Amniotic epithelial cell (primary cell): ENCODE results near the gene HEPH.
"Not testable (repeated sequence)": the region's sequence is repeated elsewhere in the genome, so short reads cannot be mapped to it uniquely, and the experiment has no call there.

Experiments
- DNase-seq: peaks from one replicate; pipeline ENCODE4 v3.0.0-alpha.2; 2010; ENCODE audit warnings: low read depth

HEPH gene

DNA sequence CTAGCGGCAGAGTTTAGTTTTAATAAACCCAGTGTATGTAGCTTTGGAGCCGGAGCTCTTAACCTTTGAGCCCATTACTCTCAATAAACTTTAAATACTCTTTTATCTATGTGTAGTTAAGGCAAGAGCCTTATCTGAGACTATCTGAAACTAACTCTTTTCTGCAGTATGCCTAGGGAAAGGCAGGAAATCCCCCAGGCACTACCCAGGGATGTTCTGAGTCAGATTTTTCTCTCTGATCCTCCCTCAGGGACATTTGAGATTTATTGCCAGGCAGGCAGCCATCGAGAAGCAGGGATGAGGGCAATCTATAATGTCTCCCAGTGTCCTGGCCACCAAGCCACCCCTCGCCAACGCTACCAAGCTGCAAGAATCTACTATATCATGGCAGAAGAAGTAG is 39.1 kb downstream of the HEPH start:
- no peak for DNase-seq

DNA sequence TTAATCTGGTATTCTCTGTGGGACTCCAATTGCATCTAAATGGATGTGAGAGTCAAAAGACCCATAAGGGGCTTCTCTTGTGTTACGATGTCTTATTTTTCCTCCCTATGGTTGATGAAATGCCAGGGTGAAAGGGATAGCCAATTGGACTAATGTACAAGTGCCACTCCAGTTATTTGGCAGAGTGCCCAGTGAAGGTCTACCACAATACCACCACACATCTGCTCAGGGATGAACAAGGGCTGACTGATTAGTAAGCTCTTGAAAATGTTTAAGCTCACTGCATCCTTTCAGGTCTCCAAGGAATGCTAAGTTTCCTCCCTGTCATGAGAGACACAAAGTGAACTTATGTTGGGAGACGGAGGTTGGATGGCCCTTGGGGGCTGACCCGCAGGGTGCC is 57.8 kb downstream of the HEPH start:
- no peak for DNase-seq

DNA sequence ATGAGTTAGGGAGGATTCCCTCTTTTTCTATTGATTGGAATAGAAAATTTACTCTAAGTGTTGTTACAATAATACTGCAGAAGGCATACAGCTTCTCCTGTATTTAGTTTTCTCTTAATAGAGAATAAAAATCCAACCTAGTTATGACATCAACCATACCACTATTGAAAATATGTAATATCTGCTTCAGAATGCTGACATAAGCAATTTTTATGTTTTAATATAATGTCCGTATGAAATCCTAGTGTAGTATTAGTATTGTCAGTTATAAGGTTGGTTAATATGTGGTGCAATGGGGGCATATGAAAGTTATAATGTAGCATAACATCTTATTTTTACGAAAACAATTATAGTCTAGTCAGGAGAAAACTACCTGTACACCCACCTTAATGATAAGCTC is 68.2 kb downstream of the HEPH start:
- no peak for DNase-seq

DNA sequence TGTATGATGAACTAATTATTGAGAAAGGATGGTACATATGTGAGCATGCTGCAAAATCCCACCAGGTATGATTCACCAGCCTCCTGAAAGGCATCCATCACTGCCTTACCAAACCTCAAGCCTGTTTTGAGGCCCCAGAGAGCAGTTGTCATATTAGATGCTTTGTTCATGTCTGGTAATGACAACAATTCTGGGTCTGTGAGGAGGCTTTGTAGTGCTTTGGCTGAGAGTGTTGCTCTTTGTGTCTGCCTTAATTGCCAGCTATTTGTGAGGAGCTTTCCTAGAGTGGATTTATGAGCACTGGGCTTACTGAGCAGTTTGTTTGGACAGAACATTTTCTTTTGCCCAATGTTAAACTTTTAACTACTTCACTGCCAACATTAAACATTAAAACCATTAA is 69.2 kb downstream of the HEPH start:
- DNase-seq, result no peak

DNA sequence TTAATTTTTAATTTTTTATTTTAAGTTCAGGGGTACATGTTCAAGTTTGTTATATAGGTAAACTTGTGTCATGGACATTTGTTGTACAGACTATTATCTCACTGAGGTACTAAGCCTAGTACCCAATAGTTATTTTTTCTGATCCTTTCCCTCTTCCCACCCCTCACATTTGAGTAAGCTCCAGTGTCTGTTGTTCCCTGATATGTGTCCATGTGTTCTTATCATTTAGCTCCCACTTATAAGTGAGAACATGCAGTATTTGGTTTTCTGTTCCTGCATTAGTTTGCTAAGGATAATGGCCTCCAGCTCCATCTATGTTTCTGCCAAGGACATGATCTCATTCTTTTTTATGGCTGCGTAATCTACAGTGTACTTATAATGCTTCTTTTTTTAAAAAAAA is 69.9 kb downstream of the HEPH start:
- not testable (repeated sequence) for DNase-seq

DNA sequence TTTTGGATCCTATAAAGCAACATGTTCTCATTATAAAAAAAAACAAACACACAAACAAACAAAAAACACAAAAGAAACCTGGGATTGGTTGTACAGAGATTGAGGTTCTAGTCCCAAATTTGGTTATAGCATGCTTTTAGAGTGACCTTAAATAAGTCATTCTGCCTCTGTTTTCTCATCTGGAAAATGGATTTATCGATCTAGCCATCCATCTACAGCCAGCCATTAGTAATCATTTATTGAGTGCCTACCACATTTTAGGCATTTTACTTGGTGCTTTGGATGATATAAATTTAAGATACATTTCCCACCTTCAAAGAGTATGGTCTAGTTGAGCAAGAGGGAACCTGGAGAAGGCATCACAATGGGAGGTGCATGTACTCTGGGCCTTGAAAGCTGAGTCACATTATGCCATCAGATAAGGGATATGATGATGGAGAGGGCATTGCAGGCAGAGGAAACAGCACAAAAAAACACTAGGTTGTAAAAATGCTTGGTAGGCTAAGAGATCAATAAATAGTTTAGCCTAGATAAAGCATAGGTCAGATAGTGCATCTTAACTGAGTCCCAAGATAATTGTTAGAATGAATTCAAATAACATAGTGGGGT is 91.4 kb downstream of the HEPH start:
- no peak for DNase-seq

DNA sequence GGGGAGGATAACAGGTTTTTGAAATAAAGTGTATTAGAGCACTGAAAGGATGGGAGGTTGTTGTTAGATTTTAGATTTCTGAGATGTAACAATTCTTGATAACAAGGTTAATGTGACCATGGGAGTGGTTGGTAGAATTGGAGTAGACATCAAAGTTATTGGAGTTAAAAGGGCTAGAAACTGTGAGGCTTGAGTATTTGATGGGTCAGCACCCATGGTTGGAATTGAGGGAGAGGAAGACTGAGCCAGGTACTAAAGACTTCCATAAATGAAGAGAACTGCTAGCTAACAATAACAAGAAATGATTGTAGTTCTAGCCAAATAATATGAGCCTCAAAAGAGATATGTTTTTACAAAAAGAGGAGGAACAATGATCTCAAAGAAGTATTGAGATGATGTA is 98.8 kb downstream of the HEPH start:
- DNase-seq, result no peak
